Right ventricle myocardium inferior (tissue), 1 donor: Measurements from ENCODE around the gene CUL7. TPM values are rescaled to one million over a fixed set of nuclear protein-coding genes. Genes with fewer than 3 reads are reported as not detected.
"Not testable (repeated sequence)": the region's sequence is repeated elsewhere in the genome, so short reads cannot be mapped to it uniquely, and the experiment has no call there.

ENCODE experiments used
- ATAC-seq: fragments of 200-7000 bp; cut with Tn5 transposase; one replicate; pipeline ENCODE4 v1.9.1; 2020; ENCODE audit warnings: mild to moderate bottlenecking, moderate library complexity
- DNase-seq: peaks from one replicate; pipeline ENCODE4 v3.0.0; 2021; ENCODE audit errors: missing footprints
- intact Hi-C: fragments of 100-400 bp; cut with DNase I; formaldehyde crosslinking; loops from one replicate; pipeline ENCODE4 v1.11.0; 2022
- long read RNA-seq: library from polyadenylated mRNA; unstranded; transcript quantifications from one replicate; pipeline ENCODE4 v2.0.0, GENCODE V29; 2021
- total RNA-seq: library from RNA; stranded (reverse); fragmentation: NEBNext Ultra II Directional; extraction: Animal tissue kit (Norgen Biotek cat#: 25700); gene quantifications from one replicate; pipeline ENCODE4 v1.2.1, GENCODE V29; 2021
- donor health status: DM: no; HTN: yes; CAD: no; lungs with severe emphysema.

Gene CUL7
- 7.3 TPM for total RNA-seq
- long read RNA-seq, full-length matches to known transcripts, result 5 of 11 reads
- long read RNA-seq, partial matches to known transcripts, result 2 of 11 reads
- long read RNA-seq, other reads (novel, unspliced or antisense), result 4 of 11 reads

GRCh38 chr6:43053545-43054205 lies at the start of gene CUL7:
Gene CUL7 (minus strand): TSS chr6:43053851. CDS start chr6:43052788, 1,063 bp downstream.
- intact Hi-C loops, result loop anchor here (2.0 to 5.0 kb wide), 2 partner anchors 17 to 89 kb away; no protein-coding TSS in a partner anchor
- DNase-seq (peak; percentile 95), ATAC-seq (peak; percentile 95)

- no peak for DNase-seq
- no peak for ATAC-seq
- intact Hi-C loops, result no loop called here
Measured at GRCh38 chr6:43101497-43101896, 47.8 kb upstream of the CUL7 start.

- intact Hi-C loops, result no loop called here
- DNase-seq (no peak), ATAC-seq (no peak)
Measured at GRCh38 chr6:43097502-43097901, 43.9 kb upstream of the CUL7 start.

GRCh38 chr6:43097098-43097489 lies 43.4 kb upstream of the CUL7 start:
- intact Hi-C loops, result no loop called here
- no peak for ATAC-seq

GRCh38 chr6:43096451-43097097 lies 42.9 kb upstream of the CUL7 start:
- DNase-seq, result no peak
- intact Hi-C loops, result no loop called here
- peak; percentile 21 for ATAC-seq

More at GRCh38 chr6:43097098-43097489, 43.4 kb upstream of the CUL7 start:
- no peak for DNase-seq

- intact Hi-C loops, result no loop called here
- DNase-seq (no peak), ATAC-seq (no peak)
Measured at GRCh38 chr6:43095939-43096338, 42.3 kb upstream of the CUL7 start.

GRCh38 chr6:43093436-43094289 lies 40.0 kb upstream of the CUL7 start:
- ATAC-seq (peak; percentile 78), DNase-seq (no peak)
- intact Hi-C loops, result no loop called here

- intact Hi-C loops, result no loop called here
- DNase-seq, result no peak
- ATAC-seq, result no peak
Measured at GRCh38 chr6:43092635-43093034, 39.0 kb upstream of the CUL7 start.

- intact Hi-C loops, result no loop called here
- no peak for DNase-seq
Measured at GRCh38 chr6:43091436-43091991, 37.9 kb upstream of the CUL7 start.

GRCh38 chr6:43091020-43091419 lies 37.4 kb upstream of the CUL7 start:
- DNase-seq (no peak), ATAC-seq (no peak)
- intact Hi-C loops, result no loop called here

More at GRCh38 chr6:43091436-43091991, 37.9 kb upstream of the CUL7 start:
- ATAC-seq, result no peak

- DNase-seq (no peak), ATAC-seq (no peak)
- intact Hi-C loops, result no loop called here
Measured at GRCh38 chr6:43090559-43090956, 36.9 kb upstream of the CUL7 start.

- DNase-seq (no peak), ATAC-seq (no peak)
- intact Hi-C loops, result no loop called here
Measured at GRCh38 chr6:43089874-43090558, 36.4 kb upstream of the CUL7 start.

GRCh38 chr6:43089467-43089866 lies 35.8 kb upstream of the CUL7 start:
- intact Hi-C loops, result no loop called here
- ATAC-seq, result no peak
- DNase-seq, result no peak

- ATAC-seq (no peak), DNase-seq (no peak)
- intact Hi-C loops, result no loop called here
Measured at GRCh38 chr6:43088654-43089056, 35.0 kb upstream of the CUL7 start.

- ATAC-seq, result no peak
- DNase-seq, result no peak
- intact Hi-C loops, result no loop called here
Measured at GRCh38 chr6:43086022-43086658, 32.5 kb upstream of the CUL7 start.

- intact Hi-C loops, result no loop called here
- ATAC-seq, result no peak
- no peak for DNase-seq
Measured at GRCh38 chr6:43082806-43083655, 29.4 kb upstream of the CUL7 start.

- intact Hi-C loops, DNase-seq, ATAC-seq: not testable (repeated sequence)
Measured at GRCh38 chr6:43081922-43082321, 28.3 kb upstream of the CUL7 start.
